ENCODE measurements around the gene STK11. TPM values are rescaled to one million over a fixed set of nuclear protein-coding genes. Genes with fewer than 3 reads are reported as not detected.

The STK11 gene
- total and polyA plus RNA-seq, 2 donors: 31.7 to 56.5 TPM

- no peak overlapping the region for H3K4me3 ChIP-seq (ENCODE audit: low read depth, low read length)
- H3K36me3 ChIP-seq (ENCODE audit: insufficient read depth): no peaks in the 10 kb centered on the region
- no peak for DNase-seq (ENCODE audit: extremely low spot score)
- H3K27ac ChIP-seq (ENCODE audit: low read depth): no peak overlapping the region
- whole genome bisulfite sequencing: 83% methylated on average over 21 of the region's 21 CpGs
- H3K4me1 ChIP-seq (ENCODE audit: insufficient read depth): no peaks in the 10 kb centered on the region
Measured at GRCh38 chr19:1164684-1165531, 40.7 kb upstream of the STK11 start.

- DNase-seq (ENCODE audit: extremely low spot score): no peak
- Histone ChIP-seq H3K4me3 (ENCODE audit: low read depth, low read length) (no peak overlapping the region), H3K36me3 (ENCODE audit: insufficient read depth) (no peaks in the 10 kb centered on the region), H3K4me1 (ENCODE audit: insufficient read depth) (no peaks in the 10 kb centered on the region), H3K27ac (ENCODE audit: low read depth) (no peak overlapping the region)
- WGBS: 94% methylated on average over 33 of the region's 33 CpGs
Measured at GRCh38 chr19:1166872-1167573, 38.6 kb upstream of the STK11 start.

GRCh38 chr19:1167687-1168571 is 37.6 kb upstream of the STK11 start:
- Histone ChIP-seq H3K4me3 (ENCODE audit: low read depth, low read length) (no peak overlapping the region), H3K4me1 (ENCODE audit: insufficient read depth) (no peaks in the 10 kb centered on the region), H3K27ac (ENCODE audit: low read depth) (no peak overlapping the region), H3K36me3 (ENCODE audit: insufficient read depth) (no peaks in the 10 kb centered on the region)
- WGBS: 88% methylated on average over 35 of the region's 35 CpGs
- no peak for DNase-seq (ENCODE audit: extremely low spot score)

GRCh38 chr19:1168572-1169410 is 36.8 kb upstream of the STK11 start:
- no peaks in the 10 kb centered on the region for H3K4me1 ChIP-seq (ENCODE audit: insufficient read depth)
- DNase-seq (ENCODE audit: extremely low spot score): no peak
- WGBS: 75% methylated on average over 50 of the region's 50 CpGs
- no peak overlapping the region for H3K27ac ChIP-seq (ENCODE audit: low read depth)
- no peaks in the 10 kb centered on the region for H3K36me3 ChIP-seq (ENCODE audit: insufficient read depth)
- peak overlapping the region; percentile 10 for H3K4me3 ChIP-seq (ENCODE audit: low read depth, low read length)

- DNase-seq (ENCODE audit: extremely low spot score): no peak
- no peaks in the 10 kb centered on the region for H3K4me1 ChIP-seq (ENCODE audit: insufficient read depth)
- 70% methylated on average over 10 of the region's 10 CpGs for WGBS
- no peak overlapping the region for H3K27ac ChIP-seq (ENCODE audit: low read depth)
- H3K36me3 ChIP-seq (ENCODE audit: insufficient read depth): no peaks in the 10 kb centered on the region
- no peak overlapping the region for H3K4me3 ChIP-seq (ENCODE audit: low read depth, low read length)
Measured at GRCh38 chr19:1169411-1169791, 36.2 kb upstream of the STK11 start.

GRCh38 chr19:1169921-1170885 is 35.4 kb upstream of the STK11 start:
- no peak for DNase-seq (ENCODE audit: extremely low spot score)
- no peaks in the 10 kb centered on the region for H3K4me1 ChIP-seq (ENCODE audit: insufficient read depth)

GRCh38 chr19:1170938-1171754 is 34.4 kb upstream of the STK11 start:
- no peak for DNase-seq (ENCODE audit: extremely low spot score)
- 68% methylated on average over 38 of the region's 38 CpGs for WGBS
- Histone ChIP-seq H3K36me3 (ENCODE audit: insufficient read depth) (no peaks in the 10 kb centered on the region), H3K27ac (ENCODE audit: low read depth) (no peak overlapping the region), H3K4me3 (ENCODE audit: low read depth, low read length) (no peak overlapping the region), H3K4me1 (ENCODE audit: insufficient read depth) (no peaks in the 10 kb centered on the region)

More at GRCh38 chr19:1169921-1170885, 35.4 kb upstream of the STK11 start:
- H3K36me3 ChIP-seq (ENCODE audit: insufficient read depth): no peaks in the 10 kb centered on the region
- H3K4me3 ChIP-seq (ENCODE audit: low read depth, low read length): no peak overlapping the region
- peak overlapping the region; percentile 27 for H3K27ac ChIP-seq (ENCODE audit: low read depth)
- 60% methylated on average over 52 of the region's 52 CpGs for WGBS

- no peak overlapping the region for H3K4me3 ChIP-seq (ENCODE audit: low read depth, low read length)
- WGBS: 51% methylated on average over 15 of the region's 15 CpGs
- peak overlapping the region; percentile 25 for H3K27ac ChIP-seq (ENCODE audit: low read depth)
- H3K36me3 ChIP-seq (ENCODE audit: insufficient read depth): no peaks in the 10 kb centered on the region
- H3K4me1 ChIP-seq (ENCODE audit: insufficient read depth): no peaks in the 10 kb centered on the region
- no peak for DNase-seq (ENCODE audit: extremely low spot score)
Measured at GRCh38 chr19:1171755-1172352, 33.7 kb upstream of the STK11 start.

- 15% methylated on average over 36 of the region's 36 CpGs for WGBS
- H3K4me1 ChIP-seq (ENCODE audit: insufficient read depth): no peaks in the 10 kb centered on the region
- no peaks in the 10 kb centered on the region for H3K36me3 ChIP-seq (ENCODE audit: insufficient read depth)
- DNase-seq (ENCODE audit: extremely low spot score): no peak
- peak overlapping the region; percentile 97 for H3K4me3 ChIP-seq (ENCODE audit: low read depth, low read length)
- H3K27ac ChIP-seq (ENCODE audit: low read depth): peak overlapping the region; percentile 66
Measured at GRCh38 chr19:1172353-1173158, 33.0 kb upstream of the STK11 start.

GRCh38 chr19:1173159-1173844 is 32.3 kb upstream of the STK11 start:
- no peak for DNase-seq (ENCODE audit: extremely low spot score)
- H3K27ac ChIP-seq (ENCODE audit: low read depth): peak overlapping the region; percentile 66
- H3K4me1 ChIP-seq (ENCODE audit: insufficient read depth): no peaks in the 10 kb centered on the region
- H3K4me3 ChIP-seq (ENCODE audit: low read depth, low read length): peak overlapping the region; percentile 97
- no peaks in the 10 kb centered on the region for H3K36me3 ChIP-seq (ENCODE audit: insufficient read depth)
- WGBS: 3% methylated on average over 47 of the region's 47 CpGs
